ENCODE data around the gene KRTAP5-9. TPM values are rescaled to one million over a fixed set of nuclear protein-coding genes. Genes with fewer than 3 reads are reported as not detected.
"Not testable (repeated sequence)": the region's sequence is repeated elsewhere in the genome, so short reads cannot be mapped to it uniquely, and the experiment has no call there.

KRTAP5-9 gene
- total RNA-seq, 2 donors from 2014 or later = not detected

DNA sequence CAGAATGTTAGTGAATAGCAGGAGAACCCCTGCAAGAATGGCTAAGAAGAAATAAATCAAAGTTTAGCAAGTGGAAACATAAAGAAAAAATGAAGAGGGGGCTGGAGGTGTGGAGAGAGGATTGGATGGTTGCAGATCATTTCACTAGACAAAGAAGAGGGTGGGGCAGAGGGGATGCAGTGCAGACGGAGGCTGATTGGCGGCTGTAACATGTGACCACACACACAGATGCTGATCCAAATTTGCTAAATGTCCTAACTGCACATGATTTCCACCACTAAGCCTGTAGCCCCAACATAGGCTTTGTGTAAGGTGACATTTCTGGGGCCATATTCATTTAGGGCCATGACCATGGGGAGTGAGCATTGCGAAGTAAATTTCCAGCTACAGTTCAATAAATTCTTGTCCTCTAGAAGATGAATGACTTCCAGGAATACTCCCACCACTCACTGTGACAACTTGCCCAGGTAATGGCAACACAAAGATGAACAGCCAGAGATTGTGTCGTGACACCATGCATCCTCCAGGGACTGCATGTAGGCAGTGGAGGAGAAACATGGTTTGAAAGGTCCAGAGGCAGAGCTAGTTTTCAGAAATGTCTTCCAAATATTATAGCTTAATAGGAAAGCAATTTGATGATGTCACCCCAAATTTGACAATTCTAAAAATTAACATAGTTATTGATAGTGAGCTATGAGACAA lies 27.7 kb downstream of the KRTAP5-9 start:
- Mint-ChIP-seq H3K4me3 (no peak overlapping the region), H3K9me3 (no peaks in the 10 kb centered on the region), H3K36me3 (no peaks in the 10 kb centered on the region), H3K27ac (no peak overlapping the region), H3K27me3 (peaks cover 3% of the 10 kb centered on the region in 2 donors), H3K4me1 (ENCODE audit: low read depth in 2 of 2) (peaks cover 0 to 7% of the 10 kb centered on the region in 2 donors)
- no peak for ATAC-seq
- no peak for DNase-seq (ENCODE audit: low spot score)

DNA sequence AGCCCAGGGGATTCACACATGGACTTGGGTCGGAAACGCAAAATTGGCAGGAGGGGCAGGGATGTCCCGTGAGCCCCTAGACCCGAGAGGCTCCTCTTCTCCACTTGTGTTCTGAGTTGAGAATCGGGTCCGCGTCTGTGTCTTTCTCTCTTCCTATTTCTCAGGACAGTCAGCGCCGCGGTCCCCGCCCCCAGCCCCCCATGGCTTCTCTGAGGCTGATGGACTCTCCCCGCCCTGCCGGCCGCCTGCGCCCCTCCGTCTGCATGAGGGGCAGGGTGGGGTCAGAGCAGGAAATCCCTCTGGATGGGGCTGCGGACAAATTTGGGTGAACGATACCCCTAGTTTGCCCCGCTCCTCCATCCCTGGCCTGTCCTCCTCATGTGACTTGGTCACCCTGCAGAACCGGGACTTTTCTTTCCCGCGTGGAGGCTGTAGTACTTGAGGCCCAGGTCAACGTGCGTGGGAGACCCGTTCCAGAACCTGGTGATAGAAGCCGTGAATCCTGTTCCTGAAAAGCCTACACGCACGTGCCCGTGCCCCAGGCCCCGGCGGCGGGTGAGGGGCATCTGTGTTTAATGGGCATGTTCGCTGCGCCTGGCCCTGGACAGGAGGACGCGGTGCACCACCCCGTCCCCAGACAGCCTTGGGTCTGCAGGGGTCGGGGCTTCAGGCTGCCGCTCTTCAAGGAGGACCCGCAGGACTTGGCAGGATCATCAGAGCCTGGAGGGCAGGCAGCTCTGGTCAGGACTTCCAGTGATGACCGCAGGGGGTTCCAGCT lies 28.7 kb downstream of the KRTAP5-9 start:
- H3K4me3 Mint-ChIP-seq; H3K36me3 Mint-ChIP-seq; H3K27ac Mint-ChIP-seq; DNase-seq (ENCODE audit: low spot score); H3K9me3 Mint-ChIP-seq; ATAC-seq: not testable (repeated sequence)
- Mint-ChIP-seq H3K4me1 (ENCODE audit: low read depth in 2 of 2) (peaks cover 0 to 10% of the 10 kb centered on the region in 2 donors), H3K27me3 (peaks cover 11% of the 10 kb centered on the region in 2 donors)

DNA sequence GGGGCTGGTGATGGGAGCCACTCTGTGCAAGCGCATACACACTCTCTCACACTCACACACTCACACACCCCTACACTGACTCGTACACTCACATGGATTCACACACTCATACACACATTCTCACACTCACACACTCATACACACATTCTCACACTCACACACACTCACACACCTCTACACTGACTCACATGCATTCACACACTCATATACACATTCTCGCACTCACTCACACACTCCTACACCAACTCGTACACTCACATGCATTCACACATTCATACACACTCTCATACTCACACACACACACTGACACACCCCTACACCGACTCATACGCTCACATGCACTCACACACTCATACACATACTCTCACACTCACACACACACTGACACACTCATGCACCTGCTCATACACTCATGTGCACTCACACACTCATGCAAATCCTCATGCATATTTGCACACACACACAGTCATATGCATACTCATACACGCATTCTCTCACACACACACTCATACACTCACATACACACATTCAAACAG lies 29.3 kb downstream of the KRTAP5-9 start:
- Mint-ChIP-seq H3K4me1 (ENCODE audit: low read depth in 2 of 2) (peaks cover 0 to 10% of the 10 kb centered on the region in 2 donors), H3K27ac (no peak overlapping the region), H3K36me3 (no peaks in the 10 kb centered on the region), H3K27me3 (peaks cover 14 to 15% of the 10 kb centered on the region in 2 donors), H3K9me3 (no peaks in the 10 kb centered on the region), H3K4me3 (no peak overlapping the region)
- DNase-seq (ENCODE audit: low spot score) (no peak), ATAC-seq (no peak)

DNA sequence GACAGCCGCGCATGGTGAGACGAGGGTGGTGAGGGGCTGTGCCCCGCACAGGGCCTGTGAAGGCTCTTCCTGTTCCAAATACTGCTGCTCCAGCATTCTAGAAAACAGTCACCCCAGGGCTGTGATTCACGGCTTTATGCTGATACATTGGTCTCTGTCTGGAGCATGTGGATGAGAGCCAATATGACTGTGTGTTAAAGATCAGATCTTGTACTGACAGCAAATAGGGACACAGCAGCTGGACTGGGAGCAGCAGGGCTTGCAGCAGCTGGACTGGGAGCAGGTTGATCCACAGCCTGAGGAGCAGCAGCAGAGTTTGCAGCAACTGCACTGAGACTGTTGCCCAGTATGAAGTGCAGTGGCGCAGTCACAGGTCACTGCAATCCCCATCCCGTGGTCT lies 31.3 kb downstream of the KRTAP5-9 start:
- not testable (repeated sequence) for H3K9me3 Mint-ChIP-seq; ATAC-seq; H3K36me3 Mint-ChIP-seq; DNase-seq (ENCODE audit: low spot score); H3K4me3 Mint-ChIP-seq; H3K27ac Mint-ChIP-seq
- Mint-ChIP-seq H3K27me3 (peaks cover 16 to 21% of the 10 kb centered on the region in 2 donors), H3K4me1 (ENCODE audit: low read depth in 2 of 2) (peaks cover 0 to 10% of the 10 kb centered on the region in 2 donors)

DNA sequence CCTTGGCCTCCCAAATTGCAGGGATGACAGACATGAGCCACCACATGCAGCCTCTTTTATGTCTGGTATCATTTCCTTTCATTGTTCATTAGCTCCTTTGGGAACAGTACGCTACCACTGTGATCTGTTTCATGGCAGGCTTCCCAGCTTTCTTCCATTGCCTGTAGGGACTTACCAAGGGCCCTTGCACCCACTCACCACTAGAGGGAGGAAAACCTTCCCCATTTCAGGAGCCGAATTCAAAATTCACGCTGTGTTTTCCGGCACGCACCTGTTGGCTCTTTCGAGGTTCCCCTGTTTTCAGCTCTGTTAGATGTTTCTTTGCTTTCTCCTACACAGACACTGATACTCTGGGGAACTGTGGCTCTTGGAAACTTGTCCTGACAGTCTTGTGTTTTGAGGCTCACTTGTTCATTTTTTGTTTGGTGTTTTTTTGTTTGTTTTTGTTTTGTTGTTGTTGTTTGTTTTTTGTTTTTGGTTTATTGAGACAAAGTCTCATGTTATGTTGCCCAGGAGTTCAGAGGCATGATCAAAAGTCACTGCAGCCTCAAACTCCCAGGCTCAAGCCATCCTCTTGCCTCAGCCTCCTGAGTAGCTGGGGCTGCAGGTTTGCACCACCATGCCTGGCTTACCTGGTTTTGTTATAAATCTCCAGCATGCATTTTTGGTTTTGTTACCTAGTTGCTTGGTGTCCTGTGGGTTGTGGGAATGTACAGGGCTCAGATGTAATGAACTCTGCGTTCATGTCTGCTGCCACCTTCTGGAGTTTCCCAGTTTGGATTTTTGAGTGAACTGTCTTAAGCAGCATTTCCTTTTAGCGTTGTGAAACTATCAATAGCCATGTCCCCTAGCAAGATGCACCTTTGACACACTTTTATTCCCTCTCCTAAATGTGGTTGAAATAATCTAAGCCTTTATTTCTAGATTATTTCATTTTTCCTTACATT lies 32.1 kb downstream of the KRTAP5-9 start:
- Mint-ChIP-seq H3K4me3 (no peak overlapping the region), H3K9me3 (no peaks in the 10 kb centered on the region), H3K36me3 (no peaks in the 10 kb centered on the region), H3K4me1 (ENCODE audit: low read depth in 2 of 2) (peaks cover 0 to 10% of the 10 kb centered on the region in 2 donors), H3K27me3 (peaks cover 16 to 21% of the 10 kb centered on the region in 2 donors), H3K27ac (no peak overlapping the region)
- DNase-seq (ENCODE audit: low spot score) = no peak
- no peak for ATAC-seq

DNA sequence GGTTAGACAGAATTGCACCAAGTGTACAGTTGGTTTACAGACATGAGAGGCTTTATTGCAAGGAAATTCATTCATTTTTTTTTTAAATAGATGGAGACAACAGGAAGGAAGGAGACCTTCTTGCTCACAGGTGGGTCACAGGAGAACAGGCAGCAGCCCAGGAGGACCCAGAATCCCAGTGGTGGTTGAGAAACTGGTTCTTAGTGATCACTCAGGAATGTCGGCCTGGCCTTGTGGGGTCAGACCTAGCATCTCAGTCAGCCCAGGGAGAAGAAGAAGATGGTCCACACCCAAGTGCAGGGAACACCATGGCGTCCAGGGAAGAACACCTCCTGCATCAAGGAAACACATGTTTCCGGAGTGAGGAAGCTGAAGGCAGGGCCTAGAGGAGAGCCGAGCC lies 33.6 kb downstream of the KRTAP5-9 start:
- Mint-ChIP-seq H3K27me3 (peaks cover 16 to 21% of the 10 kb centered on the region in 2 donors), H3K27ac (no peak overlapping the region), H3K36me3 (no peaks in the 10 kb centered on the region), H3K4me3 (no peak overlapping the region), H3K4me1 (ENCODE audit: low read depth in 2 of 2) (peaks cover 0 to 10% of the 10 kb centered on the region in 2 donors), H3K9me3 (no peaks in the 10 kb centered on the region)
- ATAC-seq = no peak
- no peak for DNase-seq (ENCODE audit: low spot score)

DNA sequence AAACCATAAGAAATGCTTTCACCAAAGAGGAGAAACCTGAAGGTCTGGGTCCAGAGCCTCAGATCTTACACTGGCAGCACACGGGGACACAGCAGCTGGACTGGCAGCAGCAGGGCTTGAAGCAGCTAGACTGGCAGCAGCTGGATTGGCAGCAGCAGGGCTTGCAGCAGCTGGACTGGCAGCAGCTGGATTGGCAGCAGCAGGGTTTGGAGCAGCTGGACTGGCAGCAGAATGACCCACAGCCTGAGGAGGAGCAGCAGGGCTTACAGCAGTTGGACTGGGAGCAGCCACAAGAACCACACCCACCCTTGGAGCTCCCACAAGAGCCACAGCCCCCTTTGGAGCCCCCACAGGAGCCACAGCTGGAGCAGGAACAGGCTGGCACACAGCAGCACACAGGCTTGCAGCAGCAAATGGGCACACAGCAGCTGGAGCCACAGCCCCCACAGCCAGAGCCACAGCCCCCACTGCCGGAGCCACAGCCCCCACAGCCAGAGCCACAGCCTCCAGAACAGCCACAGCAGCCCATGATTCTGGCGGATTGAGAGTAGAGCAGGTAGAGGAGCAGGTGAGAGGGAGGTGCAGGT lies 34.2 kb downstream of the KRTAP5-9 start, which contains the start of gene KRTAP5-11:
Gene KRTAP5-11 (minus strand): TSS at position 567 of the 587 bp plus-strand sequence. CDS start 38 bp downstream, at position 529.
- no peaks in the 10 kb centered on the region for H3K36me3 Mint-ChIP-seq
- no peak within 1 kb of the TSS for H3K27ac Mint-ChIP-seq
- DNase-seq (ENCODE audit: low spot score) (no peak), ATAC-seq (no peak)
- peaks cover 0 to 10% of the 10 kb centered on the region in 2 donors for H3K4me1 Mint-ChIP-seq (ENCODE audit: low read depth in 2 of 2)
- no peaks in the 10 kb centered on the region for H3K9me3 Mint-ChIP-seq
- H3K4me3 Mint-ChIP-seq = no peak within 1 kb of the TSS
- H3K27me3 Mint-ChIP-seq = peaks cover 16 to 21% of the 10 kb centered on the region in 2 donors

DNA sequence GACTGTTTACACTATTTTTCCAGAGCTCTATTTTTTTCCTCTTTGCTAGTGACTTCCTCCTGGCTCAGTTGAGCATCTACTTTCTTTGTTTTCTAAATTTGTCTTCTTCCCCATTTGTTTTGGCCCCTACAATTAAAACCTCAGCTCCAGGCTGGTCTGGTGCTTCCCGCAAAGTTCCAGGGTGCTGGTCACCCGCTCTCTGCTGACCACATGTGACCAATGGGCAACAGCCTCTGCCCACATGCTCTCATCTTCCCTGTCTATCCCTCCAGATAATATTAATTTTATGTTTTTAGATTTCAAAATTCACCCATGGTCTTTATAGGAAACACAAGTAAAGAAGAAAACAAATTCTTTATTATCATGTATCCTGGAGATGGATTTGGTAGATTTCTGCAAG lies 34.7 kb downstream of the KRTAP5-9 start:
- H3K27ac Mint-ChIP-seq; H3K4me3 Mint-ChIP-seq; H3K36me3 Mint-ChIP-seq; DNase-seq (ENCODE audit: low spot score); ATAC-seq; H3K9me3 Mint-ChIP-seq: not testable (repeated sequence)
- peaks cover 16 to 21% of the 10 kb centered on the region in 2 donors for H3K27me3 Mint-ChIP-seq
- peaks cover 0 to 10% of the 10 kb centered on the region in 2 donors for H3K4me1 Mint-ChIP-seq (ENCODE audit: low read depth in 2 of 2)

DNA sequence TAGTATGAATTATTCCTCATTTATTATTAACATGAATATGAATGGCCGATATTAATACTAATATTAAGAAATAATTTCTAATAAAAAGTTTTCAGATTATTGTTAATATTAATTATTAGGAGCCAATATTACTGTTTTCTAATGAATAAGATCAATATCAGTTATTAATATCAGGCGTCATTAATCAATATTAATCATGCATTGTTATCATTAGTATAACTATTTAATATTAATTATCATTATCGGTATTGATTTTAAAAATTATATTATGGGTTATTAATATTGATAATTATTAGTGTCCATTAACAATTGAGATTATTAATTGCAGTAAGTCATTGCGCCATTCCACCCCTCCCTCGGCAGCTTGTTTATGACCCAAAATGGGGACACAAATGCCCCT lies 37.5 kb downstream of the KRTAP5-9 start:
- H3K27ac Mint-ChIP-seq; H3K4me1 Mint-ChIP-seq (ENCODE audit: low read depth in 2 of 2): not testable (repeated sequence)
- H3K27me3 Mint-ChIP-seq = peaks cover 15 to 21% of the 10 kb centered on the region in 2 donors

DNA sequence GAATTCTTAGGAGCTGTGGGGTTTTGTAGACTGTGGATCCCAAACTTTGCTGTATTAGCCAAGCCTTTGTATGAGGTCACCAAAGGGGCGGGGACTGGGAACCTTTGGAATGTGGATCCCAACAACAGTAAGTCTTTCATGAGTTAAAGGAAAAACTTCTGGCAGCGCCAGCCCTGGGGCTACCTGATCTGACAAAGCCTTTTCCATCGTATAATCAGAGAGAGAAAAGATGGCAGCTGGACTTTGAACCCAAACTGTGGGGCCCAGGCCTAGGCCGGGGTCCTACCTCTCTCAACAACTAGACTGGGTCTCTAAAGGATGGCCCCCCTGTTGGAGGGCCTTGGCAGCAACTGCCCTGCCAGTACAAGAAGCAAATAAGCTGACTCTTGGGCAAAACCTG lies 40.1 kb downstream of the KRTAP5-9 start:
- not testable (repeated sequence) for H3K9me3 Mint-ChIP-seq; H3K4me3 Mint-ChIP-seq; ATAC-seq; H3K27me3 Mint-ChIP-seq; H3K36me3 Mint-ChIP-seq; H3K4me1 Mint-ChIP-seq (ENCODE audit: low read depth in 2 of 2); H3K27ac Mint-ChIP-seq; DNase-seq (ENCODE audit: low spot score)

More for the DNA sequence above, 37.5 kb downstream of the KRTAP5-9 start:
- not testable (repeated sequence) for DNase-seq (ENCODE audit: low spot score); ATAC-seq; H3K9me3 Mint-ChIP-seq; H3K36me3 Mint-ChIP-seq; H3K4me3 Mint-ChIP-seq

DNA sequence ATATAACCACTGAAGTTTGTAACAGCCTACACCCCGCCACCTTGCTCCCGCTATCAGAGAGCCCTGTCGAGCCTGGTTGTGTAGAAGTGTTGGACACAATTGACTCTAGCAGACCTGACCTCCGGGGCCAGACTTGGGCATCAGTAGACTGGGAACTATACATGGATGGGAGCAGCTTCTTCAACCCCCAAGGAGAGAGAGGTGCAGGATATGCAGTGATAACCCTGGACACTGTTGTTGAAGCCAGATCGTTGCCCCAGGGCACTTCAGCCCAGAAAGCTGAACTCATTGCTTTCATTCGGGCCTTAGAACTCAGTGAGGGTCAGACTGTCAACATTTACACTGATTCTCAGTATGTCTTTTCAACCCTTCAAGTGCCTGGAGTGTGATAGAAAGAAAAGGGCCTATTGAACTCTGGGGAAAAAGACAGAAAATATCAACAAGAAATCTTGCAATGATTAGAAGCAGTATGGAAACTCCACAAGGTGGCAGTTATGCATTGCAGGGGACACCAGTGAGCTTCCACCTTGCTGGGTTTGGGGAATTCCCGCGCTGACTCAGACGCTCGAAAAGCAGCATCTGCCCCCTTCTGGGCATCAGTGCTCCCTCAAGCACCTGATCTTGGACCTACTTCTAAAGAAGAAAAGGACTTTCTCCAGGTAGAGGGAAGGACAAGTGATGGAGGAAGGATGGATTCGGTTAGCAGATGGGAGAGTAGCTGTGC lies 40.8 kb downstream of the KRTAP5-9 start:
- not testable (repeated sequence) for H3K27me3 Mint-ChIP-seq; H3K36me3 Mint-ChIP-seq; H3K4me3 Mint-ChIP-seq; H3K27ac Mint-ChIP-seq; ATAC-seq; H3K4me1 Mint-ChIP-seq (ENCODE audit: low read depth in 2 of 2); H3K9me3 Mint-ChIP-seq
- DNase-seq (ENCODE audit: low spot score) = peak; percentile 34

DNA sequence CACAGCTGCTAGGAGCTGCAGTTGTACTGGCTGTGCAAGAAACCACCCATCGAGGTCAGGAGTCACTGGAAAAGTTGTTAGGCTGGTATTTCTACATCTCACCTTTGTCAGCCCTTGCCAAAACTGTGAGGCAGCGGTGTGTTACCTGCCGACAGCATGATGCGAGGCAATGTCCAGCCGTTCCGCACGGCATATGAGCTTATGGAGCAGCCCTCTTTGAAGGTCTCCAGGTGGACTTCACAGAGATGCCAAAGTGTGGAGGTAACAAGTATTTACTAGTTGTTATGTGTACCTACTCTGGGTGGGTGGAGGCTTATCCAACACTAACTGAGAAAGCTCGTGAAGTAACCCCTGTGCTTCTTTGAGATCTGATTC lies 41.3 kb downstream of the KRTAP5-9 start:
- not testable (repeated sequence) for H3K9me3 Mint-ChIP-seq; H3K27ac Mint-ChIP-seq; H3K4me1 Mint-ChIP-seq (ENCODE audit: low read depth in 2 of 2); H3K4me3 Mint-ChIP-seq; DNase-seq (ENCODE audit: low spot score); ATAC-seq; H3K36me3 Mint-ChIP-seq
- peaks cover 7 to 10% of the 10 kb centered on the region in 2 donors for H3K27me3 Mint-ChIP-seq

Data from natural killer cell treated with Interleukin-12 subunit alpha and Interleukin-12 subunit beta and Interleukin-15 and Interleukin-18, amount 100 ng/mL, for 72 hours (primary cell).